GM21367 (cell line): Measurements from ENCODE around the gene HMGCS2.
"Not testable (repeated sequence)": the region's sequence is repeated elsewhere in the genome, so short reads cannot be mapped to it uniquely, and the experiment has no call there.

ENCODE experiments used
- ATAC-seq: cut with Tn5 transposase; IDR thresholded peaks from one replicate; pipeline ENCODE4 v1.9.1; 2021; ENCODE audit not compliant: unreplicated experiment

Gene HMGCS2

DNA sequence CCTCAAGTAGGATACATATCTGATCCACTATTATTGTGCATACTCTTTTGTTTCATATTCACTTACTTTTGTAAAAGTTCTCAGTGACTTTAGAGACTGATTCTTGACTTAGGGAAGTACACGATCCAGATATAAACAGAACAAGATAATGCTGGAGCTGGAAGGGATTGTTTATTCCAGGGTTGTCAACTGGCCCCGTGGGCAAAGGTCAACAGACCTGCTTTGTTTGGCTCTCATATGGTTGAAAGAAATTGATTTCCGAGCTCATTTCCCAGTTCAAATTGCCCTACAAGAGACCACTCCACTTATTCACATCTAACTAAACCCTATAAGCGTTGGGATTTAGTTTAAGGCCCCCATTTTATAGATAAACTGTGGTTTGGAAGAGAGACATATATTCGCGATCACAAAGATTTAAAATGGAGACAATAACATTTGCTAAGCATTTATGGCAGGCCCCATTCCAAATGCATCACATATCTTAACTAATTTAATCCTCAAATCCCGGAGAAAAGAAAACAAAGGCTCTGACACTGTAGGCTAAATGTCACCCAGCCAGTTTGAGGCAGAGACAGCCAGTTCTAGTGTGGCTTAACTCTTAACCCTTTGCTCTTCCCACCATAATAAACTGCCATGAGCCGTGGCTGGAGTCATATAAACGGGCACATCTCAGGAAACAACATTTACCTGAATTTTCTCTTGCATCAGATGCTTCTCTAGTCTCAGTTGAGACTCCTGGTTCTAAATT, 21.9 kb upstream of the HMGCS2 start:
- ATAC-seq, result no peak

DNA sequence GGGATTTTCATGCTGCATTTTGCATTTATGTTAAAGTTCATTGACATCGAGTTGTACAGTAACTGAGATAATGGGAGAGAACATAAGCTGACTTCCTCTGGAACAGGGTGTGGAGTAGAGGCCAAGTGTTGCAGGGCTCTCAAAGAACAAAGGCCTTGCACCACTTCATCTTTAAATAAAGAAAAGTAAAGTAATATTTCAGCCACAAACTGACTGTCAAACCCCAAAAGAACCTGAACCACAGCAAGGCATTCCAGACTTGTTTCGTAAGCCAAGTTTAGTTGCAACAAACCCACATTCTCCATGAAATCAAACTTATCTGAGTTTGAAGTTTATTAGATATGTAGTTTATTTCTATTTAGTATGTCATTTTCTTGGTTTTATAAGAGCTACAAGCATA, 19.1 kb upstream of the HMGCS2 start:
- no peak for ATAC-seq

DNA sequence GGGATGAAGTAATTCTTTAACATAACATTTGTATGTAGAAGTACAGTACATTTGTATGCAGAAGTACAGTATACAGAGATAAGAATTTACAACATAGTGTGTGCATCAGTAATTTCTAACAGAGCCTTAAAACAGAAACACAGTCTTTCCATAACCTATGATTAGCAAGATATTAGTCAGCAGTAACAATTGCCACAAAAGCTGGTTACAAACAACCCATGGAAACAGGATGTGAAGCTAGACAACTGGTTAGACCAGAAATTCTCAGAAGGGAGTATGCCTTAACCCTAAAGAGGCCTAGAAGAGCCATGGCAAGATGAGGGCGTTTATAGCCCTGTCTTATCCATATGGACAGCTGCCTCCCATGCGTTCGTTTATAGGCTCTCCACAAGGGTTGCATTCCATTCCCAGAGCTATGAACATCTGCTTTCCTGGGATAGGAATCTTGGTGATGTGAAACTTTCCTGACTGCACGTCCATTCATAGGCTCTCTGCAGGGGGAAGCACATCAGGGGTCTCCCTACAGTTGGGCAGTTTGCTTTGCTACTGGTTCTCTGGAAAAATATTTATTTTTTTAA, 17.9 kb upstream of the HMGCS2 start:
- not testable (repeated sequence) for ATAC-seq

DNA sequence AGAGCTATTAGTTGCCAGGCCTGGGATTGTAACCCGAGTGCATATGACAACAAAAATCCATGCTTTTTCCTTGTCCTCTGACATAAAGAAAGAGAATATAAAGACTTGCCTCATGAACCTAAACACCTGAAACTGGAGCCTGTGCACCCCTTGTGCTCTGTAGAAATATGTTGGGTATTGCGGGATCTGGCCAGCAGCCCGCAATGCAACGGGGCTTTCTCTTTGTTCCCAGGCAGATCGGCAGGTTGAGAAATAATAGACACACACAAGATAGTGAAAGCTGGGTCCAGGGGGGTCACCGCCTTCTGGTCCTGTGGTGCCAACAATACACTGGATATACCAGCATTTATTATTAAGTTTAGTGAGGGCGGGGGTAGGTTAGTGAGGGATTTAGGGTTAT, 17.3 kb upstream of the HMGCS2 start:
- not testable (repeated sequence) for ATAC-seq

DNA sequence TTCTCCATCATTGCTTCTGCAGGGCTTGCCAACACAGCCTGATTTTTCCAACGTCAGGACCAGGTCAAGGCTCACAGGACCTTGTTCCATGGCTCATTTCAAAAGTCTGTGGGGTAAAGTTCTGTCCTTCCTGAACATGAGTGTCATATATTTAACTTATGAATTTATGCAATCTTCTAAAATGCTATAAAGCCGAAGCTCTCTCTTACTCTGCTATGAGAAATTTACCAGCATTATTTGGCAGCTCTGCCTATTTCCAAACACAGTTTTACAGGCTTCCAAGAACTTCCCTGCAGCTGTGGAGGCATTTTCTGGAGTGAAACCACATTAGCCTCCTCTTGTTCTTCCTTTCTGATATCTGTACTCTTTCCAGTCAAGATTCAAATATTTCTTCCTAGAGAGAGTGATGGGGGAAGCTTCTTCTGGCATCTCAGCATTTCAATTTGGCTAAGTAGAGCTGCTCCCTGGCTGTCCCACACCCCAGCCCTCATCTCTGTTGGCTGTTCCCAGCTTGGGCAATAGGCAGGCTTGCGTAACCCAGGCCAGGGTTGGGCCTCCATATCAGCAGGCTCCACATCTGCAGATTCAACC, 15.6 kb upstream of the HMGCS2 start:
- ATAC-seq, result no peak

DNA sequence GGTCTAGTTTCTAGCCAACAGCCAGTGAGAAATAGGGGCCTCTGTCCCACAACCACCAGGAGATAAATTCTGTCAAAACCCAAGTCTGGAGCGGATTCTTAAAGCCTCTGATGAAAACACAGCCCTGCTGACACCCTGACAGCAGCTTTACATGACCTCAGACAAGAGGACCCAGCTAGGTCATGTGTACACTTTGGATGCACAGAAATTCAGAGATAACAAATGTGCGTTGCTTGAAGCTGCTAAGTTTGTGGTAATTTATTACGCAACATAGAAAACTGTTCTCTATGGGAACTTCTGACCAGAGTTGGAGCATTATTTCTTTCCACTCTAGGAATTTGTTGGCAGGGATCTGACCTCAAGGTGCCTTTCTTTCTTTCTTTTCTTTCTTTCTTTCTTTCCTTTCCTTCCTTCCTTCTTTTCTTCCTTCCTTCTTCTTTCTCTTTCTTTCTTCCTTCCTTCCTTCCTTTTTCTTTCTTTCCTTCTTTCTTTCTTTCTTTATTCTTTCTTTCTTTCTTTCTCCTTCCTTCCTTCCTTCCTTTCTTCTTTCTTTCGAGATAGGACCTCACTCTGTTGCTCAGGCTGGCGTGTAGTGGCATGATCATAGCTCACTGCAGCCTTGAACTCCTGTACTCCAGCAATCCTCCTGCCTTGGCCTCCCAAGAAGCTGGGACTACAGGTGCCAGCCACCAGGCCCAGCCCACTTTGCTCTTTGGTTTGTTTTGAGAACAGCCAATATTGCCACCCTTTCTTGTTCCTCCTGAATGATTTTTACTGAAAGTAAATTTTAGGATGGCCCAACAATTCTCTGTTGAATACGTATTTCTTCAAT, 14.9 kb upstream of the HMGCS2 start:
- no peak for ATAC-seq

DNA sequence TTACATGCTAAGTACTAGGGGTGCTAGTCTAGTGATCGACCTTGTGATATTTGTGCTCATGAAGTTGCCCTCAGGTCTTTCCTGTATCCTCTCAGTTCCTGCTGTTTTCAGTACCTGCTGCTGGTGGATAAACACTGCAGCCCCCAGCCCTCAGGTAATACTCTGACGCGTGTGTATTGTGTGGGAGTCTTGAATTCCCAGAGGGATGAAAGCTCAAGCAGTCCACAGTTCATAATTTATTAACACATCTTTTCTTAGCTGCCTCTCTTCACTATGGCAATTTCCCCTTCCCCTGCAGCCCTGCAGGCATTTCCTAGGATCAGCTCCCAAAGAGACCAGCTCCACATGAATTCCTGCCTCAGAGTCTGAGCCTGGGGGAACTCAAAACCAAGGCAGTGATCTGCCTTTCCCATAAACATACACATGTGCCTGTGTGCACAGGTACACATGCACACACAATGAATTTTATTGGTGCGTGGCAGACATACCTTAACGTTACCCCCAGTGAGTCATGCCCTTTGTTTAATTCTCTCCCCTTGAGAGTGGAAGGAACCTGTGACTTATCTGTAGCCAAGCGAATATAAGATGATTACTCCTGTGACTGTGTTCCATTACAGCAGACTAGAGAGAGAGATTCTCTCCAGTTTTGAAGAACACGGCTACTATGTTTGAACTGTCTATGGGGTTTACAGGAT, 14.1 kb upstream of the HMGCS2 start:
- ATAC-seq, result no peak

DNA sequence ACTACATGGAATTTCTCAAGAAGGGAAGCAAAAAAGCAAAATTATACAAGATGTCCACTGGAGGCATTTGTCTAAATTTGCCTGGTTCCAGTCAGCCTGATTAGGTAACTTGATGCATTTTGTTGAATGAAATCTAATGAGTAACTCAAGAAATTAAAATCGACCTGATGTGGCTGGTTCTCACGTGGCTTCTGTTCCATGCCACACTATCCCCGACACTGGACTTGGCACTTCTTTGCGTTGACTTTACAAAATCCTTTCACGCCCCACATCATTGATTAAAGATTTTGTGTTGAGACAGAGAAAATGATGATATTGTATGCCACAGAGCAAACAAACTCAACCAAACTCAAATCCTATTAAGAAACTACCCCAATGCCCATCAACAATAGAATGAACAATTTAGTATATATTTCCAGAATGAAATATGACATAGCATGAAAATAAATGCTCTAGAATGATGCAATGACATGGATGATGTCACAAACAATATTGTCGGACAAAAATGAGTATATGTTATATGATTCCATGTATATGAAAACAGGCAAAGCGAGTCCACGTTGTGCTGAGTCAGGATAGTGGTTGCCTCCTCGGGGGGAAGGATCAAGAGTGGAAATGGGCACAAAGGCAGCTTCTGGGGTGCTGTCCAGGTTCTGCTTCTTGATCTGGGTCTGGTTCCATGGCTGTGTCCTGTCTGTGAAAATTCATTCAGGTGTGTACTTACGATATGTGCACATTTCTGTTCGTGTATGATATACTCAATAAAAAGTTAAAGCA, 12.9 kb upstream of the HMGCS2 start:
- ATAC-seq, result no peak

DNA sequence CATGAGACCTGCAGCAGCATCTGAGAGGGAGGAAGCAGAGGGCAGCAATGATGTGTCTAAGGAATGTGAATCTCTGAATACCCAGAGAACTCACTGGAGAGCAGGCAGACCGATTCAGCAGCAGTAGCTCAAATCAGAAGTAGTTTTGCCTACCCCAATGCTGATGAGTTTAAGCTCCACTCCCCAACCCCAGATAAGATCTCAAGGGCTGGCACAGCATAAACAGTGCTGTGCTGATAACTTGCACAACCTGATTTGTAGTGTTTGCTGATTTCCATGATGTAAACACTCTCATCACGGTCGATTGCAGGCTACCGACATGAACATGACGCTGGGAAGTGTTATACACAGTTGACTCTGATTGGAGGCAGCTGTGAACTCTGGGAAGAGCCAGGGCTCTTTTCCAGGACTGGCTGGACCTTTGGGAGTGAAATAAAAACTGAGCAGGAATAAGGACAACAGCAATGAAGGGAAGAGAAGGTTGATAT, 11.2 kb upstream of the HMGCS2 start:
- ATAC-seq, result no peak

DNA sequence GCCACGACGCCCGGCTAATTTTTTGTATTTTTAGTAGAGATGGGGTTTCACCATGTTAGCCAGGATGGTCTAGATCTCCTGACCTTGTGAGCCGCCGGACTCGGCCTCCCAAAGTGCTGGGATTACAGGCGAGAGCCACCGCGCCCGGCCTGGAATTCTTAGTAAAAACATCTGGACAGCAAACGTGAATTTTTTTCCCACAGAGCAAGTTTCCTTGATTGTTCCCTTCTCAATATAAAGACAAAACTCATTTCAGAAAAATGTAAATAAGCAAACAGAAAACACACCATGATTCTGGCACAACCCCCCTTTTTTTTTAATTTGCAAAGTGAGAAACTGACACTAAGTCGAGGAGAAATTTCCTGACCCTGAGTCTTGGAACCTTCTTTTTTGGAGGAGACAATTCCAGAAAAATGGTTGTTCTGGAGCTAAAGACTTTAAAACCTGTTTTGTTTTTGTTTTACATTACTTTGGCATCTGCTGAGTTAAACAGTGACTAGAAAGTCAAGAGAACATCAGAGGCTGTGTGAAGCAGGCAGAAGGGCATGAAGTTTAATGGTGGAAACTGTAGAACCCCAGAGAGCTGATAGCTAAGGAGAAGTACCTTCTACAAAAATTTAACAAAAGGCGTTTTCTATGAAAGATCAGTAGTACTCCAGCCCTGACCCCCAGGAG, 10.3 kb upstream of the HMGCS2 start:
- ATAC-seq, result no peak

DNA sequence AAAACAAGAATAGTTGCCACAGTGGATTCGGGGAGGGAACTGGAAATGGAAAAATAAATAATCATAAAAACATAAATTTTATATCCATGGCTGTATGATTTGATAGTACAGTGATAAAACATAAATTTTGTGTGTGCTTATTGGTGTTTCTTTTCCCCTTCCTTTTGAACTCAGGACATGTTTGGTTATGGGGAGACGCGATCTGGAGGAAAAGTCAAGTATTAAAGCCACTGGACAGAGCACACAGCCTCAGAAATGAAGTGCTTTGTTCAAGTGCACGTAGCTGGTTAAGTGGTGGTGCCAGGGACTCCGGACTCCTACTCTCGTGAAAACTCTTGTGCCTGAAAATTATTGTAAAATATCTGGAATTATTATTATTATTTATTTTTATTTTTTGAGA, 9.7 kb upstream of the HMGCS2 start:
- no peak for ATAC-seq

DNA sequence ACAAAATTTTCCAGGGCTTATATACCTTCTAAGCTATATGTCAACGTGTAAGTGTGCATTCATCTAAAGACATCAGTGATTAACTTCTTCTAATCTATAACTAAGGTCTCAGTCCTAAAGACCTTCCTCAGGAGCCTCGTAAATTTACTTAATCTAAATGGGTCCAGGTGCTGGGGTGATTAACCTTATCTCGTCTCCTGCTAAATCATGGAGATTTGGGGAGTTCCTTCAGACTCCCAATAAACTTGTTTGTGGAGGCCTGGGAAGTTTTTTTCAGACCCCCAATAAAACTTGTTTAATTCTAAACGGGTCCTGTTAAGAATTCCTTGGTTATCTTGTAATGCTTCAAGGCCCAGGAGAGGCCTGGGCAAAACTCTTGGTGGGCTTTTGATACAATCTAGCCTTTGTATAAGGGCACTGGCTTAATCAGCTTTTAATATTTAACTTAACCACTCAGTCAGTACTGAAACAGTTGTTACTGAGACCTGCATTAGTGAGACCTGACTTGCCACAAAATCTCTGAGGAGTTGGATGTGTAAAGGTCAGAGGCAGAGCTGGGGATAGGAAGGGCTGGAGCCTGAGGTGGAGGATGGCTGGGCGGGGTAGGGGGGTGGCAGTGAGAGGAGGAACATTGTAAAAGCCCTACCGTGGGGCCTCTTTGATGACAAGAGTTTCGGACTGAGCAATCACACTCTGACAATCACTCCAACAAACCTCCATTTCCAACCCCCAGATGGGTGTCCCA, 6.2 kb upstream of the HMGCS2 start:
- no peak for ATAC-seq

DNA sequence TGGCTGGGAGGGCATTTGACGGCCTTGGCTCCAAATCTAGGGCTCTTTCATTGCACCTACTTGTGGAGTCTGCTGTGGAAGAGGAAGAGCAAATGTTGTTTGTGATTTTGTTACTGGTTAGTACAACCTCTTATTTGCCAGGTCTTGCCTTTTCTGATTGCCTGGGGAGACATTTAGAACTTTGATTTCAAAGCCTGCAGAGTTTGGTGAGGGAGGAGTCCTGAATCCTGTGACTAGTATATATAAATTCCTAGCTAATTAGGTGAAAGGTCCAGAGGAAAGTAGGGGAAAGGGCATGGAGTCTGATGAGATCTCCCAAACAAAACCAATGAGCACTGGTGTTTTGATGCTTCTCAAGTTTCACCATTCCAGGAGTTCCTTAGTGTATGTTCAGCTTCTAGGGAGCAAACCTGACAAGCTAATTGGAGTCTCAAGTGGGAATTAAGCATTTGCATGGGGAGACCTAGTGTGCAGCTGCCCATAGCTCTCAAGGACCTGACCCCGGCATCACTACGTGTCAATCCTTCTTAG, 5.1 kb upstream of the HMGCS2 start:
- no peak for ATAC-seq

DNA sequence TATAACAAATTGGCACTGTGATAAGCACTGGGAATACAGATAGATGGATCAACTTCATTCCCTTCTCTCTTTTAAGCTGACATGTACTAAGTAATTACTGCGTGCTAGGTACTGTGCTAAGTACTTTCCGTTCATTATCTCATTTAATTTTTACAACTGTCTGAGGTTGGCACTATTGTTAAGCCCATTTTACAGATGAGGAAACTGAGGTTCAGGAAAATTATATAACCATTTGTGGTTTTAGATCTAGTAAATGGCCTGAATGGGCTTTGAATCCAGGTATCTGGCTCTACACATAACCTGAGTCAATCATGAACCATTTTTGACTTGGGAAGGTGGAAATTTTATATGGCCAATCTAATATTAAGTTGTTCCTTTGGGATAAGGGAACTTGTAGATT, 3.6 kb upstream of the HMGCS2 start:
- ATAC-seq, result no peak

DNA sequence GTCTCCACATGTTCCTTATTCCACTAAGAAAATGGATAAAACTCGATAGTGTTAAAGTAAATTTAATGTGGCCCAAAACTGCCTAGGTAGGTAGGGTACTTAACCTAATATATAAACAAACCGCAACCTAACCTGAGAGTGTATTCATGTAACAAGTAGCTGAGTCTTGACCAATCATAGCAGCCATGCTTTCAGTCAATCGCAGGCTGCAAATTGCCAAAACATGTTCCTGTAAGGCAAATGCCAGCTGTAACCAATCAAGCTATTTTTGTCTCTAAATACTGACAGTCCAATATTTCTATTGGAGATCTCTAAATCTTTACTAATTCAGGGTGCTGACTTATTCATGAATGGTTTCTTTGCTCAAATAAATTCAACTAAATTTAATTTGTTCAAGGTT, 3.1 kb upstream of the HMGCS2 start:
- ATAC-seq, result no peak

DNA sequence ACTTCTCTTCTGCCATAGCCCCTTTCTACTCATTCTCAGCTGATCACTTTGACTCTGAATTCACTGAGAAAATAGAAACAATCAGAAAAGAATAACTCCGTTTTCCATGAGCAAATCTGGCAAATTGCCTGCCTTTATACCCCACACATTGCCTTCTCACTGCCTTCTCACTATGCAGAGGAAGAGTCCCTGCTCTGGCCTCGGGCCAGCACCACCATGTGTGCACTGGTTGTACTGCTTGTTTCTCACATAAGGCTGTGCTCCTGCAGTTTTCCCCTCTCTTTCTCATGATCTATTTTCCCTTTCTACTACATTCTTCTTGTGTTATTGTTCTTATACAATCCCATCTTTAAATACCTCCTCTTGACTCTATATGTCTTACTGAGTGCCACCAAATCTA, 2.3 kb upstream of the HMGCS2 start:
- ATAC-seq, result no peak

DNA sequence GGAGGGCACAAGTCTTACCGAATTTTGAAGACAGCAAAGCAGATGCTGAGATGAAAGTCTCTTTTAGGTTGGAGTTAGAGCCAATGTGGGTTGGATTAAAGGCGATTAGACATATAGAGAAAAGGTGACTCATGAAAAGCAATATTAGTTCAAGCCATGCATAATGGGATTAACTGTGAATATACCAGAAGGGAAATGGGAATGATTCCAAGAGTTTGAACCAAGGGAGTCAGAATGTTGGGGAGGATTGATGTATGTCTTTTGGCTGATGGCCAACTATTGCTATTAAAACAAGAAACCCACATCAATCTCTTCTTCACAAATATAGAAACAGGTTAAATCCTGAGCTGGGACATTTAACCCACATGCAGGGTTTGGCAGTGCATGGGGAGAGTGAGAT, 1.2 kb downstream of the HMGCS2 start:
- ATAC-seq, result no peak

DNA sequence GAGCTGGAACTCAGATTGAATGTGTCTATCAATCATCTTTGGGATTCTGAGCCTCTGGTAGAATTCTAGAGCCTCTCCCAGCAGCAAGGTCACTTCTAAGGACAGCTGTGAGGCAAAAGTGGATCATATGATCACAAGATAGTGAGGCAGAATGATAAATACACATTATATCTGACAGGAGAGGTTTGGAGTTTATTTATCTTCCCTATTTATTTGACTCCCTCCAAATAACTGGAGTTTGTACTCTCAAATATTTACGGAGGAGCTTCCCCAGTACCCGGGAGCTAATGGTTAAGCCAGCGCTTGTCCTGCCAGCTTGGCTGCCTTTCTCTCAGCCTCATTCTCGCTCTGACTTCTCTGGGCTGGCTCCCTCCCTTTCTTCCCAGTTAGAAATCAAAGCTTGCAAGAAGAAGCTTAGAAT, 2.3 kb downstream of the HMGCS2 start:
- ATAC-seq, result no peak

DNA sequence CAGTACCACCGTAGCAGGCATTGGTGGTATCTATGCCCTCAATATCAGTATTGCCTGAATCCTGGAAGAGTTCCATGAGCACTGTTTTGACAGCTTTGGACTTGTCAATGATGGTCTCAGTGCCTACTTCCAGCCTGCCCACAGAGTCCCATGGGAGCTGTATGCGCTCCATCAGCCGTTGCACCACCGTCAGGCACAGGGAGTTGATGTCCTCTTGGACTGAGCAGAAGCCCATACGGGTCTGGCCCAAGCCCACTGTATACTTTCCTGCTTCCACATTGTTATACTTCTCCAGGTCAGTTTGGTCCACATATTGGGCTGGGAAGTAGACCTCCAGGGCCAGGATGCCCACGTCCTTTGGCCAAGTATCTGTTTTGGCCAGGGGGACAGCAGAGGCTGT, 4.5 kb downstream of the HMGCS2 start:
- no peak for ATAC-seq
